DMS114 treated with DMSO at 0.1 percent for 48 hours (cell line): ENCODE data around the gene PMM1.
"Not testable (repeated sequence)": the region's sequence is repeated elsewhere in the genome, so short reads cannot be mapped to it uniquely, and the experiment has no call there.

Experiments
- DNase-seq: peaks from one replicate; lab custom pipeline; 2025; ENCODE audit not compliant: unreplicated experiment; lab: John Stamatoyannopoulos, UW

The PMM1 gene

DNA sequence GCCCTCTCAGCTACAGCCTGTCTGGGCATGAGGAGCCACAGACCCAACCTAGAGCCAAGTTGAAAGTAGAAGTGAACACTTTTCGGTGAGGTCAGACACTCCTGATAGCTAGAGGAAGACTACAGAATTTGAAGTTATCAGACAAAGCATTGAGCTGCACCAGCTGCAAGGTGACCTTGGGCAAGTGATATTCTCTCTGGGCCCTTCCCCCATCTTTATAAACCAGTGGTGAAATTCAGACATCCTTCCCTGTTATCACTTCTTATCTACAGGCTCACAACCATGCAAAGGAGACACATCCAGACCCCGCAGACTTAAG lies 8.0 kb upstream of the PMM1 start:
- DNase-seq = no peak

DNA sequence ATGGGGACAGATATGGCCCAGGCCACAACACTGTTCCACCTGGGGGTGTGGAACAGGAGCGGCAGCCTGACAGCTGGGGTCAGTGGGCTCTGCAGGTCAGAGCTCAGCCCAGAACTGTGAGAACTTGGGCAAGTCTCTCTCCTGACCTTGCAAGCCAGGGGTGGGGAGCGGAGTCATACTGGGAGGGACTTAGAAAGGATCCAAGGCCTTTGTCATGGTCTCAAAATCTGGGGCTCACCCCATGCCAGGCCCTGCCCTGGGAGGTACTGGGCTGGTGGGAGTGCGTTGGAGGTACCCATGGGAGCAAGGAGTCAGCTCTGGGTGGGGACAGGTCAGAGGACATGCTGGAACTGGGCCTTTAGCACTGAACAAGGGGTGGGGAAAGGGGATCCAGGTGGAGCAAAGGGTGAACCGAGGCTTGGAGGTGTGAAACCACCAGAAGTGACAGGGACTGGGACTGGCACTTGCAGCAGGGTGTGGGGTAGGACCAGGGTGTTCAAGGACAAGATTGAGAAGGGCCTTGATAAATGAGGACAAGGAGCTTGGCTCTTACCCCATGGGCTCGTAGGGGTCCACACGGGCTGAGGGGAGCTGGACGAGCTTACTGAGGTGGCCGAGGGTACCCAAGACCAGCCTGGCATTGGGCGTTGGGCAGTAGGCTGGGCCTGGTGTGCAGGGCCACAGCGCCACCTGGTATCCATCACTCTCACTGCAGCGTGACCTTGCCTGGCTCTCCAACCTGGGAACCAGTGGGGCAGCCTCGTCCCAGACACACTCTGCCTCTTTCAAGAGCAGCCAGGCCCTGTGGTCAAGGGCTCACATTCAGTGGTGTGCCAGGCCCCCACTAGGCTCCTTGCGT lies 7.4 kb upstream of the PMM1 start:
- DNase-seq = no peak

DNA sequence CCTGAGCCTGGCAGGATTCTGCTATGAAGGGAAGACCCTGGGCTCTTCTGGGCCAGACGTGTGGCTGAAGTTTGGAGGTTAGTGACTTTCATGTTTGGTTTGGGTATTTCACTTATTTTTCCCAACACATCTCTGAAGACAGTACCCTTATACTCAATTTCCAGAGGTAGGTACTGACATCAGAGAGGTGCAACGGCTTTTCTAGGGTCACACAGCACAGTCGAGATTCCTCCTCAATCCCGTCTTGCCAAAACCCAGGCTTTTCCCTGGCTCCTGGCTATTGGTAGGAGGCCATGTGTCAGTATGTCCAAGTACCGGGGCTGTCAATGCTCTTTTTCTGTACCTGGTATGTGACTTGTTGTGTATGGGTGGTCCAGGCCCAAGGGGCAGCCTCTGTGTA lies 6.1 kb upstream of the PMM1 start:
- DNase-seq = no peak

DNA sequence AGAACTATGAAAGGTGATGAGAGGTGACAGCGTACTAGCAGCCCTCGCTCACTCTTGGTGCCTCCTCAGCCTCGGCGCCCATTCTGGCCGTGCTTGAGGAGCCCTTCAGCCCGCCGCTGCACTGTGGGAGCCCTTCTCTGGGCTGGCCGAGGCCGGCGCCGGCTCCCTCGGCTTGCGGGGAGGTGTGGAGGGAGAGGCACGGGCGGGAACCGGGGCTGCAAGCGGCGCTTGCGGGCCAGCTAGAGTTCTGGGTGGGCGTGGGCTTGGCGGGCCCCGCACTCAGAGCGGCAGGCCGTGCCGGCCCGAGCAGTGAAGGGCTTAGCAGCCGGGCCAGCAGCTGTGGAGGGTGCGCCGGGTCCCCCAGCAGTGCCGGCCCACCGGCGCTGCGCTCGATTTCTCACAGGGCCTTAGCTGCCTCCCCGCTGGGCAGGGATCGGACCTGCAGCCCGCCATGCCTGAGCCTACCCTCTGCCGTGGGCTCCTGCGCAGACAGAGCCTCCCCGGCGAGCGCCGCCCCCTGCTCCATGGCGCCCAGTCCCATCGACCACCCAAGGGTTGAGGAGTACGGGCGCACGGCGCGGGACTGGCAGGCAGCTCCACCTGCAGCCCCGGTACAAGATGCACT lies 3.8 kb upstream of the PMM1 start:
- not testable (repeated sequence) for DNase-seq

DNA sequence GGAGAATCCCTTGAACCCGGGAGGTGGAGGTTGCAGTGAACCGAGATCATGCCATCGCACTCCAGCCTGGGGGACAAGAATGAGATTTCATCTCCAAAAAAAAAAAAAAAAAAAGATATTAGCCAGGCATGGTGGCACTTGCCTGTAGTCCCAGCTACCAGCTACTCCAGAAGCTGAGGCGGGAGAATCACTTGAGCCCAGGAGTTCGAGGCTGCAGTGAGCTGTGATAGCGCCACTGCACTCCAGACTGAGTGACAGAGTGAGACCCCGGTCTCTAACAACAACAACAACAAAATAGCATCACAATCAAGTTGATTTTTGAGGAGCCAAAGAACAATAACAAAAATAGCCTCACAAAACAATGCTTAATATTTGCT lies 2.3 kb downstream of the PMM1 start:
- DNase-seq = no peak

DNA sequence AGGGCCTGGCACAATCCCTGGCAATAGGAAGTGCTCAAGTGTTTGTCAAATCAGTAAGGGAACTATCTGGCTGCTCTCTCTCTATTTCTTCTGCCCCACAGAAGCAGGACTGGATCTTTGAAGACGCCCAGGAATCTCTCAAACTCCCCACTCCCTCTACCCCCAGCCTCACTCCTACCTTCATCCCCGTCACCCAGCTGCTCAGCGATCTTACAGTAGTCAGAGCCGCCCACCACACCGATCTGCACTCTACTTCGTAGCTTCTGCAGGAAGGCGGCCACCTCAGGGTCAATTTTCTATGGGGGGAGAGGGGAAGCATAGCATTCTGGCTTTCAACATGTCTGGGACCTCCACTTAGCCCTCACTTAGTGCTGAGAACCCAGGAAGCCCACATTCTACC lies 3.7 kb downstream of the PMM1 start:
- DNase-seq = no peak

DNA sequence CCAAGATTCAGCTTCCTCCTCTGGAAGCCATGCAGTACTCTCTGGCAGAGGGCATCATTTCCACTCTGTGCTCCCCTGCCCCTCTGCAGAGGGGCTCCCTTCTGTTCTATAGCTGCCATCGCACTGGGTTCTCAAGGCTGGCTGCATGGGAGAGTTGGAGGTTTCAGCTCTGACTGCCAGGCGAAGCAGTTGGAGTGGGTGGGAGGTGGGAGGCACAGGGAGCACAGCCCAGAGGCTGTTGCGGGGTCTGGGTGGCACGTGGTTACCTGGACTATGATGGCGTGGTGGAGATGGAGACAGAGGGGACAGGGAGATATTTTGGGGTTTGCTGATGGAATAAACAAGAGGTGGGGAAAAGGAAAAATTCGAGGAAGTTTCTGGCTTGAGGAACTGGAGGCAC lies 4.8 kb downstream of the PMM1 start:
- no peak for DNase-seq

DNA sequence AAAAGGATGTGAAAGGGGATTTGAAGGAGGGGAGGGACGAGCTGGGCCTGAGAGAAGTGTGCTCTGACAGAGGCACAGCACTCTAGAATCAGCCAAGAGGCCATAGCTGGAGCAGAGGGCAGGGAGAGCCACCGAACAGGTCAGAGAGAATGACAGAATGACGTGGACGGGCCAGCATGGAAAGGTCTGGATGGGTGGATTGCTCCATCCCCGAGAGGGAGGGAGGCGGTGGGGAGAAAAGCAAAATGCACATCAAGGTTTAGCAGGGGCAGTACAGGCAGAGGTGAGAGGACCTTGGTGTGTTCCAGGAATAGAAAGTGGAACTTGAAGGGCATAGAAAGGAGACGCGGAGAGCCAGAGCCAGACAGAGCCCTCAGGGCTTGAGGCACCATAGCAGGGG lies 6.9 kb downstream of the PMM1 start:
- DNase-seq = no peak

DNA sequence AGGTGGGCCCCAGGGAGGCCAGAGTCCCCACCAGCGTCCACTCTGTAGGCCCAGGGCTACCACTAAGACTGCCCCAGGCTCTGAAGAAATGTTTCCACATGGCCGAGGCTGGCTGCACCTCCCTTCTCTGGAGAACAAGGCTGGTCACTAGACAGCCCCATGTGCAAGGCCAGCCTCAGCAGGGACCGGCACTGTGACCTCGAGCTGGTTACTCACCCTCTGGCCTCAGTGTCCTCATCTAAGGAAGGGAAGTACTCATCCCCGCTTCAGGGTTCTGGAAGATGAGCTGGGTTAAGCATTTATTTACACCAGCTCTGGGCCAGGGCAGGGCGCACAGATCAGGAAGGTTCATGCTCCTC lies 9.7 kb downstream of the PMM1 start:
- DNase-seq = no peak

DNA sequence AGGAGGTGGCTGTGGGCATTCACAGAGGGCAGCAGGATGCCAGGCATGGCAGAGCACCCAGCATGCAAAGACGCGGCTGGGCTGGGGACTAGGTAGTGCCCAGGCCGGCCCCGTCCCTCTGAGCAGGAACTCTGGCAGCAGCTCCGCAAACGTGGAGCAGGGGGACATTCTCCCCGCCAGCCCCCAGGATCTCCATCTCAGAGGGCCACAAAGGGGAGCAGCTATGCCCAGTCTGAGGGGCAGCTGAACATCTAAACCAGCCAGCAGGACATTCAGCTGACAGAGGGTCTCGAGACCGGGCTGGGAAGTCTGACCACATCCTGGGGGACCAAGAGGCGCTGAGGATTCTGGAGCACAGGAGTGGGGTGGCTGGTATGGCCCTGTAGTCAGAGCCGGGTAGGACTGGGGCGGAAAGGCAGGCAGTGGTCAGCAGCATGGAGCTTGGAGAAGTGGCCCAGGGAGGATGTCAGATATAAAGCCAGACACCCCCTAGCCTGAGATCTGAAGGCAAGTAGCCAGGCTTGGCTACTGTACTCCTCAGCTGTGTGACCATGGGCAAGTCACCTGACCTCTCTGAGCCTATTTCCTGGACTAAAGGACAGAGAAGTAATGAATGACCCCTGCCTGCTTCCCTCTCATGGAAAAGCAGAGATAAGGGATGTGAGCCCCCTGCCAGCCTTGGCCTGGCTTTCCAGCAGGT lies 10.2 kb downstream of the PMM1 start:
- DNase-seq = no peak

DNA sequence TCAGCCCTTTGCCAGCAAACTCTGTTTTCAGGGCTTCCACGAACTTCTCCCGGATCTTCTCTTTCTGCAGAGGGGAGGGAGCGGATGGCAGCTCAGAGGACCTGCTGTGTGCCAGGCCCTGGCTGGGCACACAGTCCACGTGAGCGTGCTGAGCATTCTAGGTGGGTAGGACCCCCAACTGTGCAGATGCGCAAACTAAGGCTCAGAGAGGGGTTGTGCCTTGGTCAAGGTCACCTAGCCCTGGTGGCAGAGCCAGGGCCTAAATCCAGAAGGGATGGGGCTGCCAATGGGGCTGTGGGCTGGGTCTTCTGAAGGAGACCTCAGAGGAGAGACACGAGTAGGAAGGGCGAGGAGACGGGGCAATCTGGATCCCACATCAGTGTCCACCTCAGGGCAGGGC lies 10.8 kb downstream of the PMM1 start:
- no peak for DNase-seq

DNA sequence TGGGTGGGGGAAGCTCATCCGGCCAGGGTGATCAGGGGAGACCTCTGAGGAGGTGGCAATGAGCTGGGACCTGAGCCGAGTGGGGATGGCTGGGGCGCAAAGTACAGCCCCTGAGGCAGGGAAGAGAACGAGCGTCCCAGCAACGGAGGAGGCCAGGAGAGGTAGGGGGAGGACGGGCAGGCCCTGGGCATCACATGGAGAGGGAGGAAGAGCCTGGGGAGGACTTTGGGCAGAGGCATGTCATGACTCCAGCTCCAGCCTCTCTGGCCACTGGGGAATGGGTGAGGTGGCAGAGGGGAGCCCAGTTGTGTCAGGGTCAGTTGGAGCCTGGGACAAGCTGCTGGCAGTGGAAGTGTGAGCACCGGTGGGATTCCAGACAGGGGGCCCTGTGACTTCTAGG lies 11.5 kb downstream of the PMM1 start:
- no peak for DNase-seq

DNA sequence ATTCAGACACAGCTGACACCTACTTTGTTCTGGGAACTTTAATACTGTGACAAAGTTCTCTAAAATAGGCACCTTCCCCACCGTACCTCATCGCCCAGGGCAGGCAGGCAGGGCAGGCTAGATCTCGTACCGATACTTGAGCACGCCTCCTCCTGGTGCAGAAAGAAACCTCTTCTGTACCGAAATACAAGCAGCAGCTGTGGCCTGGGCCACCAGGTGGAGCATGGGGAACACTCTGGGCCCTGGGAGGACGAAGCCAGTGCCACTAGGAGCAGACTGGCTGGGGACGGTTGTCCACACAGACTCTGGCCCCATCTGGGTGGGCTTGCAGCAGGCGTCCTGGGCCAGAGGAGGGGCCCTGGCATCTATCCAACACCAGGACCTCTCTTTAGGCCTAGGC lies 12.8 kb downstream of the PMM1 start:
- DNase-seq = peak; percentile 43

DNA sequence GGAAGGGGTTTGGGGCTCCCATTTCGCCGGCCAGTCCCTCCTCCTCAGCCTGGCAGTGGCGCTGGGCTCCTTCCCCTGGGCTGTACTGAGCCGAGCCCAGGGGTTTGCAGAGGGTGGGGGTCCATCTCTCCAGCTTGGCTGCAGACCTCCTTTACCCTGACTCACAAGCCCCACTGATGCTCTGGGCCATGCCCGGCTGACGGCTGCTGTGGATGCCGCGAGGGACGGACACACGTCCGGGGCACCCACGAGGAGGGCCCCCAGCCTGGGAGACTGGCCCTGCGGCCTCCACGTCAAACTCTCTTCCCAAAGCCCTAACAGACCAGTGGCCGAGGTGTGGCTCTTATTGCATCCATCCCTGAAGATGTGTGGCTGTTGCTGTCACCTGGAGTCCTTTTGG lies 14.1 kb downstream of the PMM1 start:
- DNase-seq = no peak

DNA sequence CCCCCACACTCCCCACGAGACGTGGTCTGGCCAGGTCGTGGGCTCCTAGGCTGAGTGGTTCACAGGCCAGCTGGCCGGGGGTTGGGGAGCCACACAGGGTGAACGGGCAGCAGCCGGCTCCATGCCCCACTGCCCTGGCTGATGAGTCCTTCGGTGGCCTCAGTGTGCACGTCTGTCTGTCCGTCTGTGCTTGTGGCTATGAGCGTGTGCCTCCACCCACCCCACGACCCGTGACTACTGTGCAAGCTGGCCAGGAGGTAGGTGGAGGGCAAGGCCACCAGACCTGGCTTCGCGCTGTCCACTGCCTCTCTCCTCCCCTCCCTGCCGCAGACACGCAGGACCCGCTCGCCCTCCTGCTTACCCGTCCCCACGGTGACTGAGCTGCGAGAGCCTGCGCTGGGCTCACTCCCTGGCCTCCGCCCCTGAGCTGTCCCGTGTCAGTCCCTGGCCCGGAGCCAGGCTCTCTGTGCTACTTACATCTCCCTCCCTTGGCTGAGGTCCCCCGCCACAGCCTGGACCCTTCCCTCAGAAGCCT lies 14.7 kb downstream of the PMM1 start:
- no peak for DNase-seq

DNA sequence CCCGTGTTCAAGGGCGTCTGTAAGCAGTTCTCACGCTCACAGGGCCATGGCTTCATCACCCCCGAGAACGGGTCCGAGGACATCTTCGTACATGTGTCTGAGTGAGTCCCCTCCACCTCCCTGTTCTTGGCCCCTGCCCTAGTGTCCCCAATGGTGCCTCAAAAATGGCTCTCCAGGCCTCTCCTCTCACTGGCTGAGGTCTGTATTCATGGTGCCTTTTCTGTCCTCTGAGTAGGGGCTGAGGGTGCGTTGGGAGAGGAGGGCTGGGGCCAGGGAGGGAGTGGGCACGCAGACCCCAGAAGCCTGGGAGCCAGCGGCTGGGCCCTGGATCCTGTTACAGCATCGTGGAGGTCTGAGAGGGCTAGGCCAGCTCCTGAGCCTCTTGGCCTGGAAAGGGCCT lies 16.0 kb downstream of the PMM1 start:
- no peak for DNase-seq

DNA sequence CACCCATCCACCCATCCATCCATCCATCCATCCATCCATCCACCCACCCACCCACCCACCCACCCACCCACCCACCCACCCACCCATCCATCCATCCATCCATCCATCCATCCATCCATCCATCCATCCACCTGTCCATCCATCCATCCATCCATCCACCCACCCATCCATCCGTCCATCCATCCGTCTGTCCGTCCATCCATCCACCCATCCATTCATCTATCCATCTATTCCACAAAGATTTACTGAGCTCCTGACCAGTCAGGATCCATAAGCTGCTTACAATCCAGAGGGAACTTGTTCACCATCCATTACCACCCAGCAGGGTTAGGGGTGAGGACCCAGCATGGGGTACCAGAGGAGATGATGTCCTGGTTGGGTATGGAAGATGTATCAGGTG lies 17.3 kb downstream of the PMM1 start:
- DNase-seq = not testable (repeated sequence)

DNA sequence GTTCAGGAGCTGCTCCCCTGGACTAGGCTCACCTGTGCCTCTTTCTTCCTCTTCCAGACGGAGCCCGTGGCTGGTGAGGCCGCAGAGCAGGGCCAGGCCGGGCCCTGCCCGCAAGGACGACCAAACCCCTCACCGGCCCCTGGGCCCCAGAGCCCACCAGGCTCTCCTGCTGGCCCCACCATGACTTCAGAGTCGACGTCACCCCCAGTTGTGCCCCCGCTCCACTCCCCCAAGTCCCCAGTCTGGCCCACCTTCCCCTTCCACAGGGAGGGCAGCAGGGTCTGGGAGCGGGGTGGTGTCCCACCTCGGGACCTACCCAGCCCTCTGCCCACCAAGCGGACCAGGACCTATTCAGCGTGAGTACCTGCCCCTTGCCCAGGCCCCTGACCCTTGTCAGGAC lies 17.9 kb downstream of the PMM1 start:
- no peak for DNase-seq

DNA sequence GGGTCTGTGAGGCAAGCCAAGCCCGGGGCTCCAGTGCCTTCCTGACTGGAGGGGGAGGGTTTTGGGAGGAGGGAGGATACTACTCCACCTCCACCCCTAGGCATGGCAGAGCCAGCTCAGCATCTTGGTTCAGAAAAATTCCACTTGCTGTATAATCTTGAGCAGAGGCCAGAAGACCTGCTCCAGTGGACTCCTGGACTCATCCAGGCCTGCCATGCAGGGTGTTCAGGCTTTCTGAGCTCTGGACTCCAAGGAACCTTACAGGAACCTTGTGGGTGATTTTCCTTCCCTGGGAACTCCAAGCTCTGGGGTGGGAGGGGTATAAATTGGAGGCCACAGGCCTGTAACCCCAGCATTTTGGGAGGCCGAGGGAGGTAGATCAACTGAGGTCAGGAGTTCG lies 19.4 kb downstream of the PMM1 start:
- no peak for DNase-seq

DNA sequence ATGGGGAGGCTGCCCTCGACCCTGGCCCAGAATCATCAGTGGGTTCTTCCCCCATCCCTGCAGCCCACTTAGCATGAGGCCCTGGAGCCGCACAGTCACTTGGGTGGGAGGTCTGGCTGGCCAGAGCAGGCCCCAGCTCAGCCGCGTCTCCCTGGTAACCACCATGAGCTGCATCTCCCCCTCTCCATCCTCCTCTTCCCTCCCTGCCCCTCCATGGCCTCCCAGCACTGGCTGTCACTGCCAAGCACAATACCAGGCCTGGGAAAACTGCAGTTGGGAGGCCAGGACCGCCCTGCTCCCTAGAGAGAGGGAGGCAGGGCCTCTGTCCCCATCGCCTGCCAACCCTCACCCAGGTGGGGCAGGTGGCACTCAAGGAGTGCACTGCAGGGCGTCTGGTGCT lies 20.8 kb downstream of the PMM1 start:
- DNase-seq = no peak

DNA sequence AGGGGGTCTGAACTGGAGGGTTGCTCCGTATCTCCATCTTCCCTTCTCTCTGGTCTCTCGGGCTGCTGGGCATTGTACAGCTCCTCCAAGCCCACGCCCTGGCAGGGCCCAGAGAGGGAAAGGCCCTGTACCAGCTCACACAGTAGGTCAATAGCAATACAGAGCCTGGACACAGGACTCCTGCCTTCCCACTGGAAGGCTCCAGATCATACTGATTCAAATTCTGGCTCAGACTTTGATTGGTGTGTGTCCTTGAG lies 22.2 kb downstream of the PMM1 start:
- DNase-seq = no peak

DNA sequence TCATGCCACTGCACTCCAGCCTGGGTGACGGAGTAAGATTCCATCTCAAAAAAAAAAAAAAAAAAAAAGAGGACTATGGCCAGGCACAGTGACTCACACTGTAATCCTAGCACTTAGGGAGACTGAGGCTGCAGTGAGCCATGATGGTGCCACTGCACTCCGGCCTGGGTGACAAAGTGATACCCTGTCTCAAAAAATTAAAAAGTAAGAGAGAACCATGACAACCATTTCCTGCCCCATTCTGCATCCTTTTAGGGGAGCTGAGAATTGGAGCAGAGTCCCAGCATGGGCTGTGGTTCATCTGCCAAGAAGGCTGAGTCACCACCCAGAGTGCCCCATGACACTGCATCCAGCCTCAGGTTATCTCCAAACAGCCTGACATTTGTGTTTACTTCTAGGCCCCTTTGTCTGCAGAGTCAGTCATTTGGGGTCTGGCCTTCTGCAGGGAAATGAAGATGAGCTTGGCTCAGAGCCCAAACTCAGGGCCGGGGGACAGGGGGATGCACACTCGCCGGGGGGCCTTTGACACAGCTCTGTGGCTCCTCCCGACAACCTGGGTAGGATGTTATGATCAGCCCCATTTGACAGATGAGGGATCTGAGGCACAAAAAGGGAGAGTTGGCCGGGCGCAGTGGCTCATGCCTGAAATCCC lies 24.1 kb downstream of the PMM1 start:
- no peak for DNase-seq
